Glutamatergic neuron (in vitro differentiated cells): Measurements from ENCODE around the gene DTWD2. TPM values are rescaled to one million over a fixed set of nuclear protein-coding genes. Genes with fewer than 3 reads are reported as not detected.

Experiments used
- DNase-seq: peaks from one replicate; pipeline ENCODE4 v3.0.0; 2022
- H3K27ac Mint-ChIP-seq: one replicate; pipeline ENCODE4 v1.8.0; 2020; ENCODE audit warnings: mild to moderate bottlenecking, mixed read lengths, inconsistent platforms; ENCODE audit not compliant: unreplicated experiment
- H3K27me3 Mint-ChIP-seq: one replicate; pipeline ENCODE4 v1.8.0; 2020; ENCODE audit warnings: mild to moderate bottlenecking, moderate library complexity, mixed read lengths, inconsistent platforms; ENCODE audit not compliant: unreplicated experiment
- H3K36me3 Mint-ChIP-seq: one replicate; pipeline ENCODE4 v1.8.0; 2020; ENCODE audit warnings: mild to moderate bottlenecking, mixed read lengths, inconsistent platforms; ENCODE audit not compliant: unreplicated experiment
- H3K4me1 Mint-ChIP-seq: one replicate; pipeline ENCODE4 v1.8.0; 2020; ENCODE audit warnings: mild to moderate bottlenecking, low read depth, mixed read lengths, inconsistent platforms; ENCODE audit not compliant: unreplicated experiment
- H3K4me3 Mint-ChIP-seq: one replicate; pipeline ENCODE4 v1.8.0; 2020; ENCODE audit warnings: mild to moderate bottlenecking, mixed read lengths, inconsistent platforms; ENCODE audit not compliant: unreplicated experiment
- H3K9me3 Mint-ChIP-seq: one replicate; pipeline ENCODE4 v1.8.0; 2020; ENCODE audit warnings: mild to moderate bottlenecking, moderate library complexity, mixed read lengths, inconsistent platforms; ENCODE audit not compliant: unreplicated experiment
- total RNA-seq: library from RNA; stranded (reverse); fragmentation: NEBNext Ultra II Directional; extraction: Animal tissue kit (Norgen Biotek cat#: 25700); gene quantifications from one replicate; pipeline ENCODE4 v1.2.1, GENCODE V29; 2021; ENCODE audit not compliant: unreplicated experiment
- TF ChIP-seq, protein P1 (sequence below): fragments of 200-600 bp; sonication (generic); IDR thresholded peaks from one replicate; pipeline ENCODE4 v1.5.0; 2021; ENCODE audit not compliant: partially characterized antibody, unreplicated experiment

Gene DTWD2
- total RNA-seq, 1 donor from 2014 or later: 1.6 TPM

DNA sequence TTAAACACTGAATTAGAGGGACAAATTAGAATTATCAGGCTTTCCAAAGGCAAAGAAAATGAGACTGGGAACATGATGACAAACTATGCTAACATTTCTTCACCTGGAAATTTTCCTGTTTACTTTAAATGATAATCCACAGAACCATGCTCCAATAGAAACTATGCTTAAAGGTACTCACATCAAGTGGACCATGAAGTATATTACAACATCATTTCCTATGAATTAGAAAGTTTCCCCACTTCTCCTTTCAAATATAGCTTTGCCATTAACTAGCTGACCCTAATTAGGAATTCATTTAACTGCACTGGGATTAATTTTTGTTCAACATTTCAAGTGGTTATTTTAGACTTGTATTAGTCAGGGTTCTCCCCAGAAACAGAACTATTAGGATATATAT lies 81.4 kb downstream of the DTWD2 start:
- no peak for DNase-seq
- H3K9me3 Mint-ChIP-seq: no peaks in the 10 kb centered on the region
- no peak overlapping the region for H3K4me3 Mint-ChIP-seq
- no peak overlapping the region for H3K27ac Mint-ChIP-seq
- H3K36me3 Mint-ChIP-seq: no peaks in the 10 kb centered on the region
- no peaks in the 10 kb centered on the region for H3K27me3 Mint-ChIP-seq
- H3K4me1 Mint-ChIP-seq: no peaks in the 10 kb centered on the region
- TF ChIP-seq, protein P1, sequence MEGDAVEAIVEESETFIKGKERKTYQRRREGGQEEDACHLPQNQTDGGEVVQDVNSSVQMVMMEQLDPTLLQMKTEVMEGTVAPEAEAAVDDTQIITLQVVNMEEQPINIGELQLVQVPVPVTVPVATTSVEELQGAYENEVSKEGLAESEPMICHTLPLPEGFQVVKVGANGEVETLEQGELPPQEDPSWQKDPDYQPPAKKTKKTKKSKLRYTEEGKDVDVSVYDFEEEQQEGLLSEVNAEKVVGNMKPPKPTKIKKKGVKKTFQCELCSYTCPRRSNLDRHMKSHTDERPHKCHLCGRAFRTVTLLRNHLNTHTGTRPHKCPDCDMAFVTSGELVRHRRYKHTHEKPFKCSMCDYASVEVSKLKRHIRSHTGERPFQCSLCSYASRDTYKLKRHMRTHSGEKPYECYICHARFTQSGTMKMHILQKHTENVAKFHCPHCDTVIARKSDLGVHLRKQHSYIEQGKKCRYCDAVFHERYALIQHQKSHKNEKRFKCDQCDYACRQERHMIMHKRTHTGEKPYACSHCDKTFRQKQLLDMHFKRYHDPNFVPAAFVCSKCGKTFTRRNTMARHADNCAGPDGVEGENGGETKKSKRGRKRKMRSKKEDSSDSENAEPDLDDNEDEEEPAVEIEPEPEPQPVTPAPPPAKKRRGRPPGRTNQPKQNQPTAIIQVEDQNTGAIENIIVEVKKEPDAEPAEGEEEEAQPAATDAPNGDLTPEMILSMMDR: no peak

DNA sequence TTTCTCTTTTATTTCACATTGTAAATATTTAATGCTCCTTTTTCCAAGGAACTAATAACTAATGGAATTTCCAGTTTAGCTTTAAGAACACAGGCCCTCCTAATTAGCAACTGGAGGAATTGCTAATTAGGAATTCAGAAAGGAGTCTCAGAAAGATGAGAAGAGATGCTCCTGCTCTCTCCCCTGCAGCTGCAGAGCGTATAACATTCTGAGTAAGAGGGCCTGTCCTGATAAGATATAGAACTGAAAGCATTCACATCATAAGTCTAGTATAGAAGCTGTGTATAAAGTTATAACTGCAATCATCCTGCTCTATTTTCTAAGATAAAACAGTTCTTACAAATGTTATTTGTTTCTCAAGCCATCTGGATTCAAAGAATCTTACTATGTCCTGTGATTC lies 83.2 kb downstream of the DTWD2 start:
- Mint-ChIP-seq H3K9me3 (no peaks in the 10 kb centered on the region), H3K27ac (no peak overlapping the region), H3K36me3 (no peaks in the 10 kb centered on the region), H3K27me3 (no peaks in the 10 kb centered on the region), H3K4me3 (no peak overlapping the region), H3K4me1 (no peaks in the 10 kb centered on the region)
- TF ChIP-seq, protein P1: no peak
- no peak for DNase-seq

DNA sequence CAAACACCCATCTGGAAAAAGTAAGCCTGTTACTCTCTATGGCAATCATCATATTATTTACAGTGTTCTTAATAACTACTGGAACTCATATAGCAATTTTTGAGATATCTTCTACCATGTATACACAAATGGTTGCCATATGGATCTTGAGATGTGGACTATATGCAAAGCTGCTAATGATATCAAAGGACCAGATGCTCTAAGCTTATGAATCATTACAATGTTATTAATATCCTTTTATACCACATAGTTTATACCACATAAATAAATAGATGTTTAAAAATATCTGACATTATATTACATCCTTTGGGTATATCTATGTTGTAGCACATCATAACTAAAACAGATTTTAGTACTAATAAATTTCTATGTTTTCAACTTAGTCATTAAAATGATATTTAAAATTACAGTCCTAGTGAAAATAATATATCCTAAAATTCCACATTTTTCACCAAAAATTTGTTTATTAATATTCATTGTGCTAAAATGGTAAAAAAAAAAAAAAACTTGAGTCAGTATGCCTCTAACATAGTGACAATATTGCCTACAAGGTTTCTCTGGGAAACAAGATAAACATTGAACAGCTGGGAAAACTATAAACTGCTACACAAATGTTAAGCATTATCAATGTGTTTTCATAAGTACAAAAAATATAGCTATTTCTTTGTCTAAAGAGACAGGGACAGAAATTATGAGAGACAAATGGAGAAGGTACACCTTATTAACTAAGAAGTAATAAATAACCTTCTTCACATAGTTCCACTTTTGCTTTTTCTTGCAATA lies 85.5 kb downstream of the DTWD2 start:
- Mint-ChIP-seq H3K4me3 (no peak overlapping the region), H3K36me3 (no peaks in the 10 kb centered on the region), H3K27me3 (no peaks in the 10 kb centered on the region), H3K27ac (no peak overlapping the region), H3K4me1 (no peaks in the 10 kb centered on the region), H3K9me3 (no peaks in the 10 kb centered on the region)
- TF ChIP-seq, protein P1: no peak
- DNase-seq: no peak

- H3K9me3 Mint-ChIP-seq: no peaks in the 10 kb centered on the region
- no peak overlapping the region for H3K27ac Mint-ChIP-seq
- H3K36me3 Mint-ChIP-seq: no peaks in the 10 kb centered on the region
- no peak overlapping the region for H3K4me3 Mint-ChIP-seq
- H3K27me3 Mint-ChIP-seq: no peaks in the 10 kb centered on the region
- H3K4me1 Mint-ChIP-seq: no peaks in the 10 kb centered on the region
- no peak for DNase-seq
- TF ChIP-seq, protein P1: no peak
Observed at GRCh38 chr5:118894709-118895108, 93.6 kb downstream of the DTWD2 start.

DNA sequence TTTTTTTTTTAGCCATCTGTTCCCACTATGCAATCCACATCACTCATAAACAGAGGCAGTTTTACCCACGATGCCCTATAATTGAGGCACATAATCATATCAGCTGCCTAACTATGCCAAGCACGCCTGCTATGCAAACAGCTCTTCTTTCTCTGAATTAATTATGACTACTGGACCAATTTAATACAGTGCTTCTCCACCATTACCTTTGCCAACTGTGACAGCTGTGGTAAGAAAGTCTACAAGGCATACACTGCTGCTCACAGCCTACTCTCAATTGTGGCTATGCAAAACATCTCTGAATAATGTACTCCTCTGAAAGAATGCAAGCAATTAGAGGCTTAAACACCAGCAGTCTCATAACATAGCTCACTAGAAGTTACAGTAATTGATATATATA lies 97.1 kb downstream of the DTWD2 start:
- H3K9me3 Mint-ChIP-seq: no peaks in the 10 kb centered on the region
- no peak for DNase-seq
- H3K4me3 Mint-ChIP-seq: no peak overlapping the region
- TF ChIP-seq, protein P1: no peak
- H3K27ac Mint-ChIP-seq: no peak overlapping the region
- no peaks in the 10 kb centered on the region for H3K27me3 Mint-ChIP-seq
- H3K36me3 Mint-ChIP-seq: no peaks in the 10 kb centered on the region
- no peaks in the 10 kb centered on the region for H3K4me1 Mint-ChIP-seq
